Spleen (tissue), 11 donors: ENCODE results near the gene NOP9. TPM values are rescaled to one million over a fixed set of nuclear protein-coding genes. Genes with fewer than 3 reads are reported as not detected.
A peak's percentile ranks its signal among the peaks of the same experiment; 100 is the strongest.

Experiments
- DNase-seq: peaks from one replicate; pipeline ENCODE4 v3.0.0-alpha.2; 2020
- H3K27ac ChIP-seq, 8 donors: fragments of 200-600 bp; sonication (generic) in 7 of 8; 1 replicate in 4 of 8; 2 replicates in 4 of 8; pipeline versions ENCODE4 v1.5.0 to v1.8.0; 2016 to 2021; ENCODE audit warnings: inconsistent platforms in 4 of 8, mild to moderate bottlenecking in 4 of 8, moderate library complexity in 1 of 8
- H3K27me3 ChIP-seq, 7 donors: fragments of 200-600 bp; sonication (generic) in 6 of 7; replicated peaks in 1 of 7; 1 replicate in 4 of 7; 2 replicates in 3 of 7; pipeline versions ENCODE4 v1.5.0 to v1.8.0; 2016 to 2021; ENCODE audit warnings: inconsistent platforms in 3 of 7, mild to moderate bottlenecking in 1 of 7
- H3K36me3 ChIP-seq, 6 donors: fragments of 200-600 bp; sonication (generic) in 5 of 6; 1 replicate in 4 of 6; 2 replicates in 2 of 6; pipeline versions ENCODE4 v1.5.0 to v1.8.0; 2016 to 2021; ENCODE audit warnings: inconsistent platforms in 2 of 6
- H3K4me1 ChIP-seq, 6 donors: fragments of 200-600 bp; sonication (generic) in 5 of 6; 1 replicate in 3 of 6; 2 replicates in 3 of 6; pipeline versions ENCODE4 v1.5.0 to v1.8.0; 2016 to 2021; ENCODE audit warnings: inconsistent platforms in 3 of 6
- H3K4me3 ChIP-seq, 8 donors: fragments of 200-600 bp; sonication (generic) in 7 of 8; 1 replicate in 4 of 8; 2 replicates in 4 of 8; pipeline versions ENCODE4 v1.5.0 to v1.8.0; 2016 to 2021; ENCODE audit warnings: inconsistent platforms in 4 of 8, mild to moderate bottlenecking in 4 of 8, moderate library complexity in 2 of 8
- H3K9me3 ChIP-seq, 8 donors: fragments of 200-600 bp; sonication (generic) in 7 of 8; 1 replicate in 4 of 8; 2 replicates in 4 of 8; pipeline versions ENCODE4 v1.5.0 to v1.8.0; 2016 to 2021; ENCODE audit warnings: inconsistent platforms in 4 of 8
- CTCF ChIP-seq, 11 experiments: fragments of 200-600 bp in 7 of 11; fragments of 450-650 bp in 4 of 11; sonication (generic) in 4 of 11; IDR thresholded peaks in 8 of 11; conservative IDR thresholded peaks in 3 of 11; 1 replicate in 7 of 11; 2 replicates in 4 of 11; pipeline versions ENCODE4 v1.4.0 to v1.8.0; 2016 to 2021; ENCODE audit warnings: antibody characterized with exemption in 11 of 11, inconsistent platforms in 4 of 11, mild to moderate bottlenecking in 1 of 11
- POLR2A ChIP-seq, 3 donors: fragments of 450-650 bp; IDR thresholded peaks; one replicate each; pipeline ENCODE4 v1.5.1; 2017; ENCODE audit warnings: antibody characterized with exemption in 3 of 3, mild to moderate bottlenecking in 1 of 3
- POLR2AphosphoS5 ChIP-seq, 3 donors: sonication (generic); formaldehyde crosslinking; IDR thresholded peaks; one replicate each; pipeline ENCODE4 v1.5.1; 2017; ENCODE audit warnings: antibody characterized with exemption in 3 of 3
- WGBS, 5 donors: extraction: QIAGEN DNeasy Blood & Tissue Kit in 3 of 5; methylation state at CpG; one replicate each; pipeline versions ENCODE4 v1.1.5 to v1.1.7; 2013 to 2018; 5-methylcytosine and 5-hydroxymethylcytosine counted together
- intact Hi-C: fragments of 100-400 bp; cut with DNase I; formaldehyde crosslinking; loops from one replicate; pipeline ENCODE4 v1.15.0; 2023; ENCODE audit warnings: low total_unique reads
- polyA plus RNA-seq, 3 donors: library from polyadenylated mRNA; stranded (reverse); fragments of 200-250 nt; gene quantifications; one replicate each; pipeline ENCODE4 v1.2.1, GENCODE V29; 2013
- total RNA-seq, 7 donors: library from RNA; depleted of rRNA in 3 of 7; stranded (reverse); fragments of >200 nt in 3 of 7; fragmentation: NEBNext Ultra II Directional in 4 of 7; extraction: Animal tissue kit (Norgen Biotek cat#: 25700) in 4 of 7; gene quantifications; one replicate each; pipeline versions ENCODE4 v1.1.0 to v1.2.1, GENCODE V29; 2016 to 2021
- donor health status: healthy with polysubstance abuse.
- donor health status: DM: no; HTN: no; CAD: no; lungs with moderate emphysema.
- donor health status: DM: no; HTN: no; CAD: no.
- donor health status: Bipolar disorder and iron deficiency.
- donor health status: healthy.
- donor health status: DM: no; HTN: no; CAD: no.
- donor health status: DM: yes; HTN: yes; CAD: no.

The NOP9 gene
- total and polyA plus RNA-seq, 10 donors = 4.5 to 26.9 (median 18.9) TPM

- intact Hi-C loops = loop anchor here (5.0 kb wide), 1 partner anchor 97 kb away; no protein-coding TSS in a partner anchor
- no peak for TF ChIP-seq POLR2A (IDR thresholded peaks at IDR 0.05)
- TF ChIP-seq CTCF (IDR thresholded peaks at IDR 0.05 in 8 of 11, conservative IDR thresholded peaks at IDR 0.05 in 3 of 11) = no peak
- peak; percentile 43 to 59 (median 56) for TF ChIP-seq POLR2AphosphoS5 (IDR thresholded peaks at IDR 0.05)
- peak overlapping the region in 3 of 8 donors; percentile 40 to 71 (median 52) for H3K4me3 ChIP-seq
- peaks cover 0 to 34% (median 10%) of the 10 kb centered on the region in 7 donors for H3K27me3 ChIP-seq
- peaks cover 0 to 34% (median 8%) of the 10 kb centered on the region in 6 donors for H3K36me3 ChIP-seq
- 53 to 67% (median 58%) methylated on average over 12 of the region's 12 CpGs for WGBS, 5 donors
- DNase-seq = no peak
- no peaks in the 10 kb centered on the region for H3K9me3 ChIP-seq
- peak overlapping the region in 6 of 8 donors; percentile 64 to 85 (median 74) for H3K27ac ChIP-seq
- H3K4me1 ChIP-seq = peaks cover 62 to 99% (median 82%) of the 10 kb centered on the region in 6 donors
These were observed 36.0 kb downstream of the NOP9 start for GRCh38 chr14:24335461-24336171.

GRCh38 chr14:24337144-24337823 lies 37.6 kb downstream of the NOP9 start:
- Histone ChIP-seq H3K27ac (no peak overlapping the region), H3K9me3 (no peaks in the 10 kb centered on the region), H3K4me3 (no peak overlapping the region), H3K27me3 (peaks cover 0 to 32% (median 10%) of the 10 kb centered on the region in 7 donors), H3K36me3 (peaks cover 0 to 34% (median 8%) of the 10 kb centered on the region in 6 donors), H3K4me1 (peaks cover 50 to 83% (median 67%) of the 10 kb centered on the region in 6 donors)
- no peak for TF ChIP-seq POLR2AphosphoS5 (IDR thresholded peaks at IDR 0.05)
- TF ChIP-seq CTCF (IDR thresholded peaks at IDR 0.05 in 8 of 11, conservative IDR thresholded peaks at IDR 0.05 in 3 of 11) = no peak
- TF ChIP-seq POLR2A (IDR thresholded peaks at IDR 0.05) = no peak
- intact Hi-C loops = loop anchor here (5.0 kb wide), 1 partner anchor 95 kb away; no protein-coding TSS in a partner anchor
- no peak for DNase-seq
- WGBS, 5 donors = 93 to 98% (median 96%) methylated on average over 7 of the region's 7 CpGs

- H3K27ac ChIP-seq = no peak overlapping the region
- H3K9me3 ChIP-seq = no peaks in the 10 kb centered on the region
- H3K36me3 ChIP-seq = peaks cover 0 to 34% (median 8%) of the 10 kb centered on the region in 6 donors
- no peak overlapping the region for H3K4me3 ChIP-seq
- intact Hi-C loops = loop anchor here (5.0 kb wide), 1 partner anchor 95 kb away; no protein-coding TSS in a partner anchor
- TF ChIP-seq CTCF (IDR thresholded peaks at IDR 0.05 in 8 of 11, conservative IDR thresholded peaks at IDR 0.05 in 3 of 11) = no peak
- TF ChIP-seq POLR2A (IDR thresholded peaks at IDR 0.05) = no peak
- TF ChIP-seq POLR2AphosphoS5 (IDR thresholded peaks at IDR 0.05) = no peak
- 95 to 98% (median 96%) methylated on average over 8 of the region's 8 CpGs for WGBS, 5 donors
- peaks cover 45 to 78% (median 62%) of the 10 kb centered on the region in 6 donors for H3K4me1 ChIP-seq
- no peak for DNase-seq
- peaks cover 0 to 27% (median 10%) of the 10 kb centered on the region in 7 donors for H3K27me3 ChIP-seq
These were observed 38.1 kb downstream of the NOP9 start for GRCh38 chr14:24337824-24338175.
